PC-9 (cell line): ENCODE data around the gene ADCY3. TPM values are rescaled to one million over a fixed set of nuclear protein-coding genes. Genes with fewer than 3 reads are reported as not detected.

ENCODE experiments used
- BruUV-seq: library from RNA; stranded (reverse); fragments of 400-500 nt; replicated peaks from 2 replicates; lab custom pipeline; 2021; lab: Mats Ljungman, UMichigan
- CTCF ChIA-PET: fragments of 300-600 bp; sonication (Branson Sonifier 250); formaldehyde crosslinking; loops from one replicate; lab custom pipeline; 2022; ENCODE audit warnings: antibody characterized with exemption; lab: Charles Lee
- POLR2A ChIA-PET: fragments of 300-600 bp; sonication (Branson Sonifier 250); formaldehyde crosslinking; loops from one replicate; lab custom pipeline; 2022; ENCODE audit warnings: antibody characterized with exemption; ENCODE audit not compliant: unreplicated experiment; lab: Charles Lee
- DNase-seq, 2 experiments: peaks; one replicate each; pipeline versions ENCODE4 v3.0.0 to v3.0.0-alpha.2; 2015 to 2022; ENCODE audit warnings: mixed read lengths in 1 of 2
- H2AFZ ChIP-seq: fragments of 200-600 bp; sonication (generic); 2 replicates; pipeline ENCODE4 v1.8.1; 2017; ENCODE audit warnings: antibody characterized with exemption
- H3F3A ChIP-seq: fragments of 200-600 bp; sonication (generic); 2 replicates; pipeline ENCODE4 v1.8.1; 2017; ENCODE audit warnings: antibody characterized with exemption, mild to moderate bottlenecking, low read depth; ENCODE audit not compliant: insufficient read depth
- H3K27ac ChIP-seq: fragments of 200-600 bp; sonication (generic); 2 replicates; pipeline ENCODE4 v1.6.1; 2016; ENCODE audit warnings: mixed run types
- H3K27me3 ChIP-seq: fragments of 200-600 bp; sonication (generic); 2 replicates; pipeline ENCODE4 v1.6.1; 2016; ENCODE audit warnings: low read depth, mixed run types; ENCODE audit not compliant: insufficient read depth
- H3K36me3 ChIP-seq: fragments of 200-600 bp; sonication (generic); 2 replicates; pipeline ENCODE4 v1.6.1; 2016; ENCODE audit warnings: low read depth, mixed run types
- H3K4me1 ChIP-seq: fragments of 200-600 bp; sonication (generic); replicated peaks from 2 replicates; pipeline ENCODE4 v1.6.1; 2016; ENCODE audit warnings: mixed run types; ENCODE audit not compliant: insufficient read depth
- H3K4me2 ChIP-seq: fragments of 200-600 bp; sonication (generic); 2 replicates; pipeline ENCODE4 v1.6.1; 2017; ENCODE audit warnings: mixed run types
- H3K4me3 ChIP-seq: fragments of 200-600 bp; sonication (generic); 2 replicates; pipeline ENCODE4 v1.6.1; 2016; ENCODE audit warnings: mixed run types
- H3K79me2 ChIP-seq: fragments of 200-600 bp; sonication (generic); 2 replicates; pipeline ENCODE4 v1.6.1; 2017; ENCODE audit warnings: low read depth, mixed run types
- H3K9me2 ChIP-seq: fragments of 200-600 bp; sonication (generic); 2 replicates; pipeline ENCODE4 v1.8.1; 2017; ENCODE audit warnings: mild to moderate bottlenecking; ENCODE audit not compliant: insufficient read depth
- H3K9me3 ChIP-seq: fragments of 200-600 bp; sonication (generic); 2 replicates; pipeline ENCODE4 v1.8.1; 2016; ENCODE audit warnings: low read depth; ENCODE audit not compliant: insufficient read depth
- H4K20me1 ChIP-seq: fragments of 200-600 bp; sonication (generic); 2 replicates; pipeline ENCODE4 v1.8.1; 2017; ENCODE audit not compliant: insufficient read depth
- EZH2 ChIP-seq: fragments of 200-600 bp; sonication (generic); IDR thresholded peaks from 2 replicates; pipeline ENCODE4 v1.8.0; 2017; ENCODE audit warnings: antibody characterized with exemption, low read depth
- intact Hi-C: fragments of 100-400 bp; cut with micrococcal nuclease; formaldehyde crosslinking; loops from one replicate; pipeline ENCODE4 v1.10.0; 2022; ENCODE audit not compliant: unreplicated experiment
- total RNA-seq: library from RNA; stranded (reverse); gene quantifications from 2 replicates; pipeline ENCODE4 v1.2.3, GENCODE V29; 2021
- TF ChIP-seq, protein P1 (sequence below): fragments of 200-600 bp; sonication (generic); conservative IDR thresholded peaks from 2 replicates; pipeline ENCODE4 v1.6.1; 2017; ENCODE audit warnings: mixed run types, antibody characterized with exemption, mild to moderate bottlenecking, moderate library complexity

ADCY3 gene
- total RNA-seq, 1 experiment from 2014 or later, result 46.3 TPM

DNA sequence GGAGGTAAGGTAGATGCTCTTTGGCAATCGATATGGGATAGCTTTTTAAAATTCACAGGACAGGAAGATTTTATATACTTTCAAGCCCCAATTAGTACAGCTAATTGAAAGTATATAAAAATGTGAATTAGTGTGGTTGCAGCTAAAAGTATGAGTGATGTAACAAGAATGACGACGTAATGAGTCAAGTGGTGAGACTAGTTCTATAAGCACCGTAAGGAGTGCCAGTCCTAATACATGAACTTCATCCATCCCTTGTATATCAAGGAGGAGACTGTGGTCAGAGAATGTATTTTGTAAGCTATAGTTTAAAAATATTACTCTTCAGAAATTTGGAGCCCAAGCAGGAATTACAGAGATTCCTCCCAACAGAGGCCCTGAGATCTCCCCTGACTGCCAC lies 25.9 kb upstream of the ADCY3 start:
- no peaks in the 10 kb centered on the region for H4K20me1 ChIP-seq
- no peaks in the 10 kb centered on the region for H3K4me1 ChIP-seq
- H3K4me2 ChIP-seq, result no peak overlapping the region
- TF ChIP-seq, protein P1, sequence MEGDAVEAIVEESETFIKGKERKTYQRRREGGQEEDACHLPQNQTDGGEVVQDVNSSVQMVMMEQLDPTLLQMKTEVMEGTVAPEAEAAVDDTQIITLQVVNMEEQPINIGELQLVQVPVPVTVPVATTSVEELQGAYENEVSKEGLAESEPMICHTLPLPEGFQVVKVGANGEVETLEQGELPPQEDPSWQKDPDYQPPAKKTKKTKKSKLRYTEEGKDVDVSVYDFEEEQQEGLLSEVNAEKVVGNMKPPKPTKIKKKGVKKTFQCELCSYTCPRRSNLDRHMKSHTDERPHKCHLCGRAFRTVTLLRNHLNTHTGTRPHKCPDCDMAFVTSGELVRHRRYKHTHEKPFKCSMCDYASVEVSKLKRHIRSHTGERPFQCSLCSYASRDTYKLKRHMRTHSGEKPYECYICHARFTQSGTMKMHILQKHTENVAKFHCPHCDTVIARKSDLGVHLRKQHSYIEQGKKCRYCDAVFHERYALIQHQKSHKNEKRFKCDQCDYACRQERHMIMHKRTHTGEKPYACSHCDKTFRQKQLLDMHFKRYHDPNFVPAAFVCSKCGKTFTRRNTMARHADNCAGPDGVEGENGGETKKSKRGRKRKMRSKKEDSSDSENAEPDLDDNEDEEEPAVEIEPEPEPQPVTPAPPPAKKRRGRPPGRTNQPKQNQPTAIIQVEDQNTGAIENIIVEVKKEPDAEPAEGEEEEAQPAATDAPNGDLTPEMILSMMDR, result no peak
- no peak for TF ChIP-seq EZH2
- no TSS peak for BruUV-seq
- H3F3A ChIP-seq, result no peaks in the 10 kb centered on the region
- no peak overlapping the region for H3K27ac ChIP-seq
- ChIA-PET POLR2A (no interaction called here), CTCF (no interaction called here)
- no peak for DNase-seq
- H3K27me3 ChIP-seq, result no peaks in the 10 kb centered on the region
- no peaks in the 10 kb centered on the region for H3K79me2 ChIP-seq
- no peak overlapping the region for H3K4me3 ChIP-seq
- H2AFZ ChIP-seq, result no peak overlapping the region
- H3K9me2 ChIP-seq, result 0 out of 2 replicates have a peak, but pooled peaks cover 4% of the 10 kb centered on the region
- no peaks in the 10 kb centered on the region; the same call in 1 of the 2 replicates for H3K9me3 ChIP-seq
- intact Hi-C loops, result no loop called here
- no peaks in the 10 kb centered on the region for H3K36me3 ChIP-seq

DNA sequence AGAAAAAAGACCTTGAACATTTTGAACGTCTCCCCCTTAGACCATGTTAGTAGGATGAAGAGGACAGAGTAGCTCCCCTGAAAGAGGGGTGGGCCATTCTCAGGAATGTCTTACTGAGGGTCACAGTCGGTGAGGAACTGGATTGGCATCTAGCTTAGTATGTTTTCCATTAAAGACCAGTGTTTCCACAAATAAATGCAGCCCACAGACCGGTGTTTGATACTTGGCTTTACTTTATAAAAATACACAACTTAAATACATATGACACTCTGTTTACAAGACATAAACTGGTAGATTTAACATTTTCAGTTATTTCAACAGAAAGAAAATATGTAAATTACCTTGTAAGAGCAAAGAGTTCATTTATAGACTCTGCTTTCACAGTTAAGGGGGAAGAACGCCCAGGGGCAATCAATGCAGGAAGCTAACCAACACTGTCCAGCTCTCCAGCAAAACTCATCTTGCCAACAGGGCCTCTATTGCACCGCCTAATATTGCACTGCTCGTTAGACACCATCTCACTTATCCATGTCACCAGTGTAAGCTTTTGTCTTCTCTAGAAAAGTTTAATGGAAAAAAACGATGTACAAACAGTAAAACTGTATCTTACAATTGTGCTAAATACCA lies 23.5 kb upstream of the ADCY3 start:
- Histone ChIP-seq H2AFZ (no peak overlapping the region), H3K27ac (no peak overlapping the region), H3K9me3 (no peaks in the 10 kb centered on the region; the same call in 1 of the 2 replicates), H4K20me1 (no peaks in the 10 kb centered on the region), H3K4me2 (no peak overlapping the region), H3K4me1 (no peaks in the 10 kb centered on the region), H3K27me3 (no peaks in the 10 kb centered on the region), H3F3A (no peaks in the 10 kb centered on the region), H3K4me3 (no peak overlapping the region), H3K9me2 (no peaks in the 10 kb centered on the region), H3K36me3 (no peaks in the 10 kb centered on the region), H3K79me2 (no peaks in the 10 kb centered on the region)
- intact Hi-C loops, result no loop called here
- ChIA-PET POLR2A (no interaction called here), CTCF (no interaction called here)
- BruUV-seq, result no TSS peak
- DNase-seq, result no peak
- TF ChIP-seq, protein P1, result no peak
- TF ChIP-seq EZH2, result no peak

DNA sequence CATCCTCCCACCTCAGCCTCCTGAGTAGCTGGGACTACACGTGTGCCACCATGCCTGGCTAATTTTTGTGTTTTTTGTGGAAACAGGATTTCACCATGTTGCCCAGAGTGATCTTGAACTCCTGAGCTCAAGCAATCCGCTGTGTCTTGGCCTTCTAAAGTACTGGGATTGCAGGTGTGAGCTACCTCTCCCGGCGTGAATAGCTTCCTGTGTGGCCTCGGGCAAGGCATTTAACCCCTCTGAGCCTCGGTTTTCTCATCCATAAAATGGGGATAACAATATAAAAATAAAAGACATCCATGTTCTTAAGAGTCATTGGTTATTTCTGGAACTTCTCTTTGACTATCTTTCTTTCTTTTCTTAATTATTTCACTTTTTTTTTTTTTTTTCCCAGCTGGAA lies 19.3 kb upstream of the ADCY3 start:
- ChIA-PET CTCF (no interaction called here), POLR2A (no interaction called here)
- Histone ChIP-seq H3K4me1 (no peaks in the 10 kb centered on the region), H3F3A (no peaks in the 10 kb centered on the region), H3K79me2 (no peaks in the 10 kb centered on the region), H3K4me3 (no peak overlapping the region), H2AFZ (no peak overlapping the region), H3K27ac (no peak overlapping the region), H3K4me2 (no peak overlapping the region), H3K36me3 (no peaks in the 10 kb centered on the region), H3K9me3 (no peaks in the 10 kb centered on the region; the same call in 1 of the 2 replicates), H3K27me3 (no peaks in the 10 kb centered on the region), H3K9me2 (no peaks in the 10 kb centered on the region), H4K20me1 (no peaks in the 10 kb centered on the region)
- no peak for DNase-seq
- intact Hi-C loops, result no loop called here
- BruUV-seq, result no TSS peak
- no peak for TF ChIP-seq EZH2
- TF ChIP-seq, protein P1, result no peak
